ENCODE measurements around the gene AP2S1.

GRCh38 chr19:46892252-46893179 is 41.9 kb upstream of the AP2S1 start:
- TF ChIP-seq CTCF (IDR thresholded peaks at IDR 0.05): no peak
- no peak for TF ChIP-seq POLR2A (IDR thresholded peaks at IDR 0.05)
